Neuronal stem cell (in vitro differentiated cells): Measurements from ENCODE around the gene ALOXE3.

Source experiments
- DNase-seq: peaks from one replicate; pipeline ENCODE4 v3.0.0-alpha.2; 2013; ENCODE audit warnings: low spot score
- H2AFZ ChIP-seq: one replicate; pipeline ENCODE4 v1.6.1; 2013; ENCODE audit warnings: mild to moderate bottlenecking, low read length, inconsistent platforms
- H2AK5ac ChIP-seq: 2 replicates; pipeline ENCODE4 v1.6.1; 2013; ENCODE audit warnings: low read depth, mild to moderate bottlenecking, inconsistent platforms, low read length, moderate library complexity, mixed read lengths
- H2BK120ac ChIP-seq: 2 replicates; pipeline ENCODE4 v1.6.1; 2013; ENCODE audit warnings: low read depth, mild to moderate bottlenecking, inconsistent platforms, low read length, moderate library complexity, mixed read lengths
- H2BK12ac ChIP-seq: one replicate; pipeline ENCODE4 v1.6.1; 2013; ENCODE audit warnings: low read length, inconsistent platforms
- H2BK15ac ChIP-seq: 2 replicates; pipeline ENCODE4 v1.6.1; 2013; ENCODE audit warnings: mild to moderate bottlenecking, low read length, inconsistent platforms, mixed read lengths
- H2BK5ac ChIP-seq: one replicate; pipeline ENCODE4 v1.6.1; 2013; ENCODE audit warnings: inconsistent platforms, mild to moderate bottlenecking, low read length, moderate library complexity
- H3K14ac ChIP-seq: one replicate; pipeline ENCODE4 v1.6.1; 2013; ENCODE audit warnings: low read length, inconsistent platforms
- H3K18ac ChIP-seq: 2 replicates; pipeline ENCODE4 v1.6.1; 2013; ENCODE audit warnings: low read length, inconsistent platforms
- H3K23ac ChIP-seq: 2 replicates; pipeline ENCODE4 v1.6.1; 2013; ENCODE audit warnings: low read depth, mild to moderate bottlenecking, mixed read lengths, low read length, inconsistent platforms; ENCODE audit not compliant: poor library complexity
- H3K27ac ChIP-seq: replicated peaks from 3 replicates; pipeline ENCODE4 v1.5.1; 2013; ENCODE audit warnings: low read length, inconsistent platforms
- H3K27me3 ChIP-seq, 3 experiments: 2 replicates each; pipeline ENCODE4 v1.6.1; 2013; ENCODE audit warnings: low read length in 3 of 3, mild to moderate bottlenecking in 2 of 3, inconsistent platforms in 1 of 3, low read depth in 1 of 3, mixed read lengths in 1 of 3, moderate library complexity in 1 of 3; ENCODE audit not compliant: control insufficient read depth in 3 of 3, insufficient read depth in 3 of 3
- H3K36me3 ChIP-seq, 2 donors: replicated peaks in 1 of 2; 2 replicates each; pipeline ENCODE4 v1.6.1; 2013; ENCODE audit warnings: low read length in 2 of 2; ENCODE audit not compliant: control insufficient read depth in 2 of 2, insufficient read depth in 2 of 2
- H3K4ac ChIP-seq: 2 replicates; pipeline ENCODE4 v1.6.1; 2013; ENCODE audit warnings: inconsistent platforms, mild to moderate bottlenecking, low read length, moderate library complexity
- H3K4me1 ChIP-seq, 2 donors: 1 replicate in 1 of 2; 2 replicates in 1 of 2; pipeline ENCODE4 v1.6.1; 2013; ENCODE audit warnings: low read length in 2 of 2, low read depth in 1 of 2; ENCODE audit not compliant: control insufficient read depth in 2 of 2, insufficient read depth in 1 of 2
- H3K4me2 ChIP-seq: one replicate; pipeline ENCODE4 v1.6.1; 2013; ENCODE audit warnings: mild to moderate bottlenecking, low read length, inconsistent platforms; ENCODE audit not compliant: insufficient read depth, poor library complexity, severe bottlenecking
- H3K4me3 ChIP-seq, 2 donors: 2 replicates each; pipeline ENCODE4 v1.5.1; 2013; ENCODE audit warnings: low read length in 2 of 2, mild to moderate bottlenecking in 2 of 2, inconsistent platforms in 1 of 2, moderate library complexity in 1 of 2
- H3K79me1 ChIP-seq: one replicate; pipeline ENCODE4 v1.6.1; 2013; ENCODE audit warnings: low read depth, mild to moderate bottlenecking, inconsistent platforms, low read length, moderate library complexity
- H3K9ac ChIP-seq: one replicate; pipeline ENCODE4 v1.6.1; 2013; ENCODE audit warnings: mild to moderate bottlenecking, low read depth, low read length, inconsistent platforms; ENCODE audit not compliant: poor library complexity
- H3K9me3 ChIP-seq, 2 donors: replicated peaks in 1 of 2; 2 replicates each; pipeline versions ENCODE3 to v1.6.1; 2013; ENCODE audit warnings: low read length in 2 of 2, mild to moderate bottlenecking in 2 of 2, inconsistent platforms in 1 of 2, low read depth in 1 of 2, mixed read lengths in 1 of 2, moderate library complexity in 1 of 2; ENCODE audit not compliant: control insufficient read depth in 2 of 2, insufficient read depth in 1 of 2
- H4K8ac ChIP-seq: one replicate; pipeline ENCODE4 v1.6.1; 2013; ENCODE audit warnings: low read depth, mild to moderate bottlenecking, inconsistent platforms, low read length, moderate library complexity
- H4K91ac ChIP-seq: one replicate; pipeline ENCODE4 v1.6.1; 2013; ENCODE audit warnings: low read length, low read depth, mild to moderate bottlenecking, inconsistent platforms; ENCODE audit not compliant: poor library complexity
- WGBS, 2 donors: extraction: QIAGEN DNeasy Blood & Tissue Kit; methylation state at CpG; one replicate each; pipeline ENCODE4 v1.1.7; 2013; ENCODE audit warnings: missing lambda C conversion rate in 2 of 2, mixed read lengths in 1 of 2; ENCODE audit not compliant: insufficient read length in 2 of 2, insufficient replicate concordance in 1 of 2; ENCODE audit errors: extremely low coverage in 2 of 2; 5-methylcytosine and 5-hydroxymethylcytosine counted together

ALOXE3 gene

DNA sequence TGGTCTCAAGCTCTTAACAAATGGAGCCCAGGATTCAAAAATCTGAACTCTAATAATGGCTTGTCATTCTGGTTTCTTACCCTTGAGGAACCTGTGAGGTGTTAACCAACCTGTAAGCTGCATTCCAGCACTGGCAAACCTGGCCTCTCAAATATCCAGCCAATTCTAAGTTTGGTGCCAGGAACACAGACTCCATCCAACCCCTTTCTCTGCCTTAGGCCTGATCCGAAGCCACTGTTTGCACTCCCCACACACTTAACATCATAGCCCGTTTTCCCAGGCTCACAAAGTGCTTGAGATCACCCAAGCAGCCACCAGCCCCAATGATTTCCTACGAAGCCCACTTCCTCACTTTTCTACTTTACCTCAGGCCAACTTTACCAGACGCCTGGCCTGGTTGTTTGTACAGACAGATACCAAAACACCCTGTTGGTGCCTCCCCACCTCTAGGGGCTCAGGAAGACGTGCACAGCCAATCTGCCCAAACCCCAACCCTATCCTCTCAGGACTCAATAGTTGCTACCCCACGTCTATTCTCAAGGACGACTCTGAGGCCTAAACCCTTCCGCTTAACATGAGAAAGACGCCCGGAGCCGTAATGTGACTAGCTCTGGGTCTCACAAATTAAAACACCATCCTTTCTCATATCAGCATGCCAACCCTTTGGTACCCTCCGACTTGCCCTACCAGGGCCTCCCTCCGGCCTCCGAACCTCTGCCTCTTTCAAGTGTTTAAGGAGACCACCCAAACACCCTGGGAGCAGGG is 37.1 kb upstream of the ALOXE3 start:
- no peak overlapping the region for H3K18ac ChIP-seq
- no peak overlapping the region for H3K14ac ChIP-seq
- H3K23ac ChIP-seq: no peak overlapping the region
- H3K27me3 ChIP-seq: no peaks in the 10 kb centered on the region
- H2AK5ac ChIP-seq: no peak overlapping the region
- WGBS, 2 donors: no CpG with 5 or more reads among the region's 14 CpGs
- no peak overlapping the region for H2BK5ac ChIP-seq
- peaks cover 11% of the 10 kb centered on the region for H3K79me1 ChIP-seq
- H3K4me3 ChIP-seq: peak overlapping the region; percentile 54 to 86
- peaks cover 33 to 39% of the 10 kb centered on the region in 2 donors for H3K4me1 ChIP-seq
- no peak for DNase-seq
- H4K8ac ChIP-seq: no peak overlapping the region
- H3K4me2 ChIP-seq: peak overlapping the region; percentile 56
- peaks cover 11 to 21% of the 10 kb centered on the region in 2 donors for H3K36me3 ChIP-seq
- H2AFZ ChIP-seq: peak overlapping the region; percentile 17
- no peak overlapping the region for H3K27ac ChIP-seq
- H3K9ac ChIP-seq: peak overlapping the region; percentile 85
- no peak overlapping the region for H4K91ac ChIP-seq
- H2BK120ac ChIP-seq: no peak overlapping the region
- no peak overlapping the region for H3K4ac ChIP-seq
- no peak overlapping the region for H2BK15ac ChIP-seq
- no peak overlapping the region for H2BK12ac ChIP-seq
- H3K9me3 ChIP-seq: no peaks in the 10 kb centered on the region

DNA sequence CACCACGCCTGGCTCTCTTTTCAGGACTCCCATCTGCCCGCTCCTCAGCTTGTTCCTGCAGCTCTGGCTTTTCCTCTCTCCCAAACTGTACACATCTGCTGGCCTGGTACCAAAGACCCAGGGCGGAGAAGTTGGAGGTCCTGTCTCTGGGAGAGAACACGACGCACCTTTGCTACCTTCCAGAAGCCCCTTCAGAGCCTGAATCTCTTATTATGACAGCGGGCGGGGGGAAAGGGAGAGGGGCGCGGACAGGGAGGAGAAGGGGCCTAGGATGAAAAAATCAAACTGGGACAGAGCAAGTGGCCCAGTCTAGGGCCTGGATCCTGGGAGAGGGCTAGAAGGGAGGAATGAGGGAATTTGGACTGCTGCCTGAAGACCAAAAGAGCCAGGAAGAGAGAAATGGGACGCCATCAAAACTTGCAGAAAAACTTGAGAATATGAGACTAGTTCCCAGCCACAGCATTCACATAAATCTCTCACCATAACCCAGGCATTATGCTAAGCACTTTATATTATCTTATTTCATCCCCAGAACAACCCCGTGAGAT is 36.4 kb upstream of the ALOXE3 start:
- H3K4me3 ChIP-seq: peak overlapping the region; percentile 22 to 31
- peak overlapping the region; percentile 82 for H2BK15ac ChIP-seq
- H3K9ac ChIP-seq: peak overlapping the region; percentile 27
- no peaks in the 10 kb centered on the region for H3K27me3 ChIP-seq
- peak overlapping the region; percentile 63 for H2BK12ac ChIP-seq
- no CpG with 5 or more reads among the region's 11 CpGs for WGBS, 2 donors
- H3K27ac ChIP-seq: no peak overlapping the region
- H3K4ac ChIP-seq: no peak overlapping the region
- H2AK5ac ChIP-seq: peak overlapping the region; percentile 41
- H3K36me3 ChIP-seq: peaks cover 12 to 21% of the 10 kb centered on the region in 2 donors
- peak overlapping the region; percentile 61 for H3K23ac ChIP-seq
- no peak overlapping the region for H4K91ac ChIP-seq
- peak overlapping the region; percentile 50 for H2AFZ ChIP-seq
- no peaks in the 10 kb centered on the region for H3K9me3 ChIP-seq
- peaks cover 33 to 39% of the 10 kb centered on the region in 2 donors for H3K4me1 ChIP-seq
- H3K18ac ChIP-seq: peak overlapping the region; percentile 88
- H3K4me2 ChIP-seq: peak overlapping the region; percentile 77
- H2BK5ac ChIP-seq: peak overlapping the region; percentile 46
- no peak overlapping the region for H2BK120ac ChIP-seq
- no peak overlapping the region for H3K14ac ChIP-seq
- no peak for DNase-seq
- peaks cover 12% of the 10 kb centered on the region for H3K79me1 ChIP-seq
- H4K8ac ChIP-seq: no peak overlapping the region

DNA sequence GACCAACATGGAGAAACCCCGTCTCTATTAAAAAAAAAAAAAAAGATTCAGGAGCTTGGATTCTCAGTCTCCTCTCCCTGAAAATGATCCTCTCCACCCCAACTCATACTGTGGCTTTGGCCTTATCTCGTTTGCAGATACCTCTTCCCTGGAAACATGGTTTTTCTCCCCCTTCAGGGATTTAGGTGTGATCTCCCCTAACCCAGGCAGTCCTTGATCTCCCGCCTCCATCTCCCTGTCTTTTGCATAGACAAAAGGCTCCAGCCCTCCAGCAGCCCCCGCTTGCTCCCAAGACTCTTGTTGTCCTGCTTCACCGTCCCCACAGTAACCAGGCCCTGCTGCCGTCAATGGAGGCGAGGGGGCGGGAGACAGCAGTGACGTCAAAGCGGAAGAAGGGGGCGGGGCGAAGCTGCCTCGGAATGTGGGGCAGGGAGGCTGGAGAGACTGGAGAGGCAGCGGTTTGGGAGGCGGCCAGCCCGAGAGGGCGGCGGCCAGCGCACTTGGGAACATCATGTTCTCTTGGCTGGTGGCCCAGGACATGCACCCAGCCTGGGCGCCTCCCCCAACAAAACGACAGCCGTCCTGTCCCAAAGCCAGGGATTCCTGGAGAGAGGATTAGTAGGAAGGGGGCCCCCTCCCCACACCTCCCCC is 35.8 kb upstream of the ALOXE3 start:
- peak; percentile 97 for DNase-seq
- H3K14ac ChIP-seq: no peak overlapping the region
- H3K27me3 ChIP-seq: no peaks in the 10 kb centered on the region
- peak overlapping the region; percentile 42 for H2AK5ac ChIP-seq
- H3K23ac ChIP-seq: peak overlapping the region; percentile 61
- peak overlapping the region; percentile 46 for H2BK5ac ChIP-seq
- peak overlapping the region; percentile 50 for H2AFZ ChIP-seq
- H3K4me2 ChIP-seq: peak overlapping the region; percentile 77
- peak overlapping the region; percentile 82 for H2BK15ac ChIP-seq
- no peak overlapping the region for H3K4ac ChIP-seq
- no peaks in the 10 kb centered on the region for H3K9me3 ChIP-seq
- H3K79me1 ChIP-seq: peaks cover 12% of the 10 kb centered on the region
- no peak overlapping the region for H2BK120ac ChIP-seq
- H4K91ac ChIP-seq: no peak overlapping the region
- H3K4me3 ChIP-seq: peak overlapping the region; percentile 31 to 32
- H3K27ac ChIP-seq: peak overlapping the region; percentile 95
- no CpG with 5 or more reads among the region's 22 CpGs for WGBS, 2 donors
- H2BK12ac ChIP-seq: no peak overlapping the region
- H3K36me3 ChIP-seq: peaks cover 14 to 21% of the 10 kb centered on the region in 2 donors
- peaks cover 33 to 39% of the 10 kb centered on the region in 2 donors for H3K4me1 ChIP-seq
- peak overlapping the region; percentile 88 for H3K18ac ChIP-seq
- H3K9ac ChIP-seq: peak overlapping the region; percentile 27
- H4K8ac ChIP-seq: no peak overlapping the region

DNA sequence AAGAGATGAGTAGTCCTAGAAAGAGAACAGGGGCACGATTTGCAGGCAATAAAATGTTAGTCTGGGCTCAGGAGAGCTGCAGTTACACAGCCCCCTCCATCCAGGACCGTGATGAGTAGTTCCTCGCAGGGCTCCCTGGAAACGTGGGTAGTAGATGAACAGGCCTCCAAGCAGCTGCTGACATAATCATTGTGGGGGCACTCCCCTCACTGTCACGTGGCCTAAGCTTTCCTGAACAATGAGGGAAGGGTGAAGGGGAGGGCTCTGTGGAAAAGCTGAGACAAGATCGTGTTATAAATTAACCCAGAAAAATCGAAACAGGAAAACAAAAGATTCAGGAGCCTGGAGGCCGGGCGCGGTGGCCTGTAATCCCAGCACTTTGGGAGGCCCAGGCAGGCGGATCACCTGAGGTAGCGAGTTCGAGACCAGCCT is 35.2 kb upstream of the ALOXE3 start:
- H2BK15ac ChIP-seq: no peak overlapping the region
- peaks cover 32 to 39% of the 10 kb centered on the region in 2 donors for H3K4me1 ChIP-seq
- H3K27ac ChIP-seq: peak overlapping the region; percentile 95
- H3K23ac ChIP-seq: no peak overlapping the region
- peak overlapping the region in 1 of 2 donors; percentile 32 for H3K4me3 ChIP-seq
- no peaks in the 10 kb centered on the region for H3K9me3 ChIP-seq
- H2BK12ac ChIP-seq: no peak overlapping the region
- no peak overlapping the region for H3K14ac ChIP-seq
- peak overlapping the region; percentile 42 for H2AK5ac ChIP-seq
- H4K8ac ChIP-seq: no peak overlapping the region
- H3K4me2 ChIP-seq: no peak overlapping the region
- H3K9ac ChIP-seq: no peak overlapping the region
- H2AFZ ChIP-seq: peak overlapping the region; percentile 20
- H4K91ac ChIP-seq: no peak overlapping the region
- DNase-seq: no peak
- H3K36me3 ChIP-seq: peaks cover 16 to 22% of the 10 kb centered on the region in 2 donors
- H3K27me3 ChIP-seq: no peaks in the 10 kb centered on the region
- H3K18ac ChIP-seq: no peak overlapping the region
- H2BK120ac ChIP-seq: no peak overlapping the region
- H3K79me1 ChIP-seq: peaks cover 12% of the 10 kb centered on the region
- H3K4ac ChIP-seq: no peak overlapping the region
- WGBS, 2 donors: no CpG with 5 or more reads among the region's 13 CpGs
- peak overlapping the region; percentile 46 for H2BK5ac ChIP-seq
